ENCODE measurements around the gene KIR2DL1.
"Not testable (repeated sequence)": the region's sequence is repeated elsewhere in the genome, so short reads cannot be mapped to it uniquely, and the experiment has no call there.

Gene KIR2DL1

DNA sequence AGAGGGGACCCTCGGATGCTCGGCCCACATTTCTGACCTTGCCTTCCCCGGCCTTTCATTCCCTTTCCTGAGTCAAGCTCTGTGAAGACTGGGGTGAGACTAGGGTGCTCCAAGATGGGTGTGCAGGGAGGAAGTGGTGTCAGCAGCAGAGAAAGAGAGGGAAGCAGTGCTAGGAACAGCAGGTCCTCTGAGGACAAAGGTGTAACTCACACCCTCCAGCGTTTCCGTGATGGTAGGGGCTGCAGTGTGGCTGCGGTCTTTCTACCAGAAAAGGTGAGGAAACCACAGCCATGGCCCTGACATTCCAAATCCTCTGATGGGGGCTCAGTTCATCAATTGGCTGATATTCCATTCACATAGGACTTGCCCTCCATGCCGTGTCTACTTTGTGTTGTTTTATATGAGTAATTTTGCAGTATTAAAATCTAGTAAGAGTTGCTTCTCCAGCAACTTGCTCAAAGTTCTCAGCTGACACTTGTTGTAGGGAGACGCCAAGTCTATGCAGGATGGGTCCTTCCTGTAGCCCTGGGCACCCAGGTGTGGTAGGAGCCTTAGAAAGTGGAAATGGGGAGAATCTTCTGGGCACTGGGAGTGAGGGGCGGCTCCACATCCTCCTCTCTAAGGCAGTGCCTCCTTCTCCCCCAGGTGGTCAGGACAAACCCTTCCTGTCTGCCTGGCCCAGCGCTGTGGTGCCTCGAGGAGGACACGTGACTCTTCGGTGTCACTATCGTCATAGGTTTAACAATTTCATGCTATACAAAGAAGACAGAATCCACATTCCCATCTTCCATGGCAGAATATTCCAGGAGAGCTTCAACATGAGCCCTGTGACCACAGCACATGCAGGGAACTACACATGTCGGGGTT, 48.3 kb downstream of the KIR2DL1 start:
- DNase-seq (ENCODE audit: low read depth) = no peak

DNA sequence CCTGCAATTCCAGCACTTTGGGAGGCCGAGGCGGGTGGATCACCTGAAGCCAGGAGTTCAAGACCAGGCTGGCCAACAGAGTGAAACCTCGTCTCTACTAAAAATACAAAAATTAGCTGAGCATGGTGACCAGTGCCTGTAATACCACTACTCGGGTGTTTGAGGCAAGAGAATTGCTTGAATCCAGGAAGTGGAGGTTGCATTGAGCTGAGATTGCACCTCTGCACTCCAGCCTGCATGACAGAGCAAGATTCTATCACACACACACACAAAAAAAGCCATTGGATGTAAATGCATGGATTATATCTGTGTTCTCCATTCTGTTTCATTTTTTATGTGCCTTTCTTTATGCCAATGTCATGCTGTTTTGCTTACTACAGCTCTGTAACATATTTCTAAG, 54.8 kb downstream of the KIR2DL1 start:
- not testable (repeated sequence) for DNase-seq (ENCODE audit: low read depth)

DNA sequence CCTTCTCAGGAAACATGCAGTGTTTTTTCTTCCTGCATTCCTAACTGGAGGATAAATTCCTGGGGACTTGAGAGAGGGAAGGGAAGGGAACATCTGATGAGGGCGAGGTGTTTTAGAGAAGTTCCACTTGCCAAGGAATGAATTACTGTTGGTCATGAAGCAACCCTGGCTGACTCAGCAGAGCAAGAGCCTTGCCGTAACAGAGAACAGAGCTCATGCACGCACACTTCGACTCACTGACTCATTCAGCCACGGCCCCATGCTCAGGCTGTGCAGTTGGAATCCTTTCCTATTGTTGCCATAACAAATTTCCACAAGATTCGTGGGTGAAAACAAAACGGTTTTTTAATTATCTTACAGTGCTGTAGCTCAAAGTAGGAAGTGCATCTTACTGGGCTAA, 55.7 kb downstream of the KIR2DL1 start:
- DNase-seq (ENCODE audit: low read depth) = not testable (repeated sequence)

DNA sequence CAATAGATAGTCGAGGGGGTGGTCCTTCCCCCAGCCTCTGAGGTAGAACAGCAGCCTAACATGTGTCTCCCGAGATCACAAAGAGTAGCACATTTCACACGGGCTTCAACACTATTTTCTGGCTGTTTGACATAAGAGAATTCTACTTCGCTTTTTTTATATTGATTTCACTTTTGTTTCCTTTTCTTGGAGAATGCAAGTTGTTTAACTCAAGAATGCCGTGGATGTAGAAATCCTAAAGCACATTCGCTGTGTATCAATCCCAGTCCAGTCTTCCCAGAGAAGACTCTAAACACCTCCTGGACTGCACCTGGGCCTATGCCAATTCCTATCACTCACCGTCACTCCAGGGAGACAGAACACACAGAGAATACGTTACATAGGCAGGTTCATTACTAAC, 58.5 kb downstream of the KIR2DL1 start:
- DNase-seq (ENCODE audit: low read depth) = not testable (repeated sequence)

DNA sequence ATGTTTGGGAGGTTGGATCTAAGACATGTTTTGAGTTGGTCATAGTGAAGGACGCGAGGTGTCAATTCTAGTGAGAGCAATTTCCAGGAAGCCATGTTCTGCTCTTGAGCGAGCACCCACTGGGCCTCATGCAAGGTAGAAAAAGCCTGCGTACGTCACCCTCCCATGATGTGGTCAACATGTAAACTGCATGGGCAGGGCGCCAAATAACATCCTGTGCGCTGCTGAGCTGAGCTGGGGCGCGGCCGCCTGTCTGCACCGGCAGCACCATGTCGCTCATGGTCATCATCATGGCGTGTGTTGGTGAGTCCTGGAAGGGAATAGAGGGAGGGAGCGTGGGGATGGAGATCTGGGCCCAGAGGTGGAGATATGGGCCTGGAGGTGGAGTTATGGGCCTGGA, 62.9 kb downstream of the KIR2DL1 start, which contains the start of gene KIR2DS4:
Gene KIR2DS4 (plus strand): TSS at position 181 of the 400 bp plus-strand sequence.
- DNase-seq (ENCODE audit: low read depth) = not testable (repeated sequence)

Data from EH (cell line).